Activated CD4-positive, alpha-beta T cell treated with anti-CD3 and anti-CD28 coated beads, Interleukin-10, Interleukin-2, amounts not matched to agents 100 ng/mL and 50 ng/mL, durations not matched to agents 16 hours and 8 hours (primary cell): Measurements from ENCODE around the gene SEC16A.
A peak's percentile ranks its signal among the peaks of the same experiment; 100 is the strongest.

Experiments used
- DNase-seq: peaks from one replicate; pipeline ENCODE4 v3.0.0-alpha.2; 2020

The SEC16A gene

DNA sequence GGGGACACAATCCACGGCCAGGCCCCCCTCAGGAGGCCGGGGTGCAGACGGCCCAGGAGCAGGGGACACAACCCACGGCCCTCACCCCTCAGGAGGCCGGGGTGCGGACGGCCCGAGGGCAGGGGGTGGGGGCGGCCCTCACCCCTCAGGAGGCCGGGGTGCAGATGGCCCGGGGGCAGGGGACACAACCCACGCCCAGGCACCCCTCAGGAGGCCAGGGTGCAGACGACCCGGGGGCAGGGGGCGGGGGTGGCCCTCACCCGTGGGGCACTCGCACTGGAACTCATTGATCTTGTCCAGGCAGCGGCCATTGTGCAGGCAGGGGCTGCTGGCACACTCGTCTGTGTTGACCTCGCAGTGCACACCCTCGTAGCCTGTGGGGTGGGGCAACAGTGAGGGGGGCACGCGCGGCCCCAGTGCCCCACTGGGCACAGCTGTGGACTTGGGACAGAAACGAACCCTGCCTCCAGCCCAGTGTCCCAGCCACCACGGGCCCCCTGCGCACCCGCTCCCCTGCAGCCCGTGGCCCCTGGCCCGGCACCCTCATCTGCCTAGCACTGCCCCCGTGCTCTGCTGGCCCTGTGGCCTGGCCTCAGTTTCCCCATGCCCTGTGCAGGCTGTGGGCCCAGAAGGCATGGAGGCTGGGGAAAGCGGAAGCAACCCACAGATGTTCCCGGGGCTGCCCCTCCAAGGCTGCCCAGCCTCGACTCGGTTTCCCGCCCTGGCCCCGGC lies 34.3 kb upstream of the SEC16A start:
- DNase-seq, result no peak

DNA sequence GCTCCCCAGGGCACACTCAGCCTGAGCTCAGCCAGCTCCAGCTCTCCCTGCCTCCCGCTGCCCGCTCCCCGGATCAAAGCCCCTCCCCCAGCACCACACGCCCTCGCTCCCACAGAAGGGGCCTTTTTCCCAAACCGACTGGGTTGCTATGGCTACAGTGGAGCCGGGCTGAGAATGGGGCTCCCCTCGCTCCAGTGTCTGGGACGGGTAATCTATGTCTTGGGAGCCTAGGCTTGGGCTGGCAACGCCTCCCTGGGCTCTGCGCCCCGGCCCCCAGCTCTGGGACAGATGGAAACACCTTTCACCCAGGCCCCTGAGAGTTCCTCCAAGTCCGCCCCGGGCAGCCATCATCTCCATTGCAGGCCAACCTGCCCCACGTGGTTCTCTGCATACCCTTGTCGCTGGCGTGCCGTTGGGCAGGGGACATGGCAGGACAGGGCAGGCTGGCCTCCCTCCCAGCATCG lies 33.4 kb upstream of the SEC16A start:
- DNase-seq, result no peak

DNA sequence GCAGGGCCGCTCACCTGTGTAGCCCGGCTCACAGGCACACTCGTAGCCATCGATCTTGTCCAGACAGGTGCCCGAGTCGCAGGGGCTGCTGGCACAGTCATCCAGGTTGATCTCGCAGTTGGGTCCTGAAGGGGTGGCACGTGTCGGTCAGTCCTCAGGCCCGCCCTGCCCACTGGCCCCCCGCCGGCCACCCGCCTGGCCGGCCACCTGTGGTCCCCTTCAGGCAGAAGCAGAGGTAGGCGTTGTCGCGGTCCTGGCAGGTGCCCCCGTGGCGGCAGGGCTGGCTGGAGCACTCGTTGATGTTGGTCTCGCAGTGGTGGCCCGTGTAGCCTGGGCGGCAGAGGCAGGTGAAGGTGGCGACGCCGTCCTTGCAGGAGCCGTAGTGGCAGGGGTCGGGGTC lies 32.4 kb upstream of the SEC16A start:
- DNase-seq, result no peak

DNA sequence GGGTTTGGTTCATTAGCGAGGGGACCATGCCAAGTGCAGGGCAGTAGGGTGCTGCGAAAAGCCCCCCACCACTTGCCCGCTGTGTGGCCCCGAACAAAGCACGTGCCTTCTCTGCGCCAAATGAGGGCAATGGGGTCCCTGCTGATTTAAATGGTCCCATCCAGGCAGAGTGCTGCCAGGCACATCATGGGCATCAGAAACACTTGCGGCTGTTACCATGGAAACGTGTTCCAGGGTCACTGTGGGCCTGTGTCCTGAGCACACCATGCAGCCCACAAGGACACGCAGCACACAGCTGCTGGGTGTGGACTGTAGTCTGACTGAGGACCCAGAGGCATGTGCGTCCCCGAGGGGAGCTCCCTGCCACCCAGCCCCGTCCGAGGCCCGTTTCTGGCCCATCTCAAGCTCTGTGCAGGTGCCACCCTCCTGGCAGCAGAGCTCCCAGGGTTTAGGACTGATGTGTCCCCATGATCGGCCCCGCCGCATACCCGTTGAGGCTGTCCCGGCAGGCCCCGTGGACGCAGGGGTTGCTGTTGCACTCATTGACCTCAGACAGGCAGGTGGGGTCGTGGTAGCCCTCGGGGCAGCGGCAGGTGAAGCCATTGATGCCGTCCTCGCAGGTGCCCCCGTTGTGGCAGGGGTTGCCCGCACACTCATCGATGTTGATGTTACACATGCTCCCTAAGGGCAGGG lies 31.3 kb upstream of the SEC16A start:
- no peak for DNase-seq

DNA sequence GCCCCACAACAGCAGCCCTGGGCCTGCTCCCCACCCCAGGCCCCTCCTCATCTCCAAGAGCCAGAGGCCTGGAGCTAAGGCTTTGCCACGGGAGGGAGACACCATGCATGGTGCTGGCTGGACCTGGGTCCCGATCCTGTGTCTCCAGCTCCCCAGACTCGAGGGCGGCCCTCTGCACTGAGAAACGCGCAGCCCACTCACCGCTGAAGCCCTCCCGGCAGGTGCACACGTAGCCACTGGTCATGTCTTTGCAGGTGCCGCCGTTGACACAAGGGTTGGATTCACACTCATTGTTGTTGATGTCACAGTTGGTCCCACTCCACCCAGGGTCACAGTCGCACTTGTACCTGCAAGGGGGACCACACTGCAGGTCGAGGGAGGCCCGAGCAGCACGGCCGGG lies 30.4 kb upstream of the SEC16A start:
- no peak for DNase-seq

DNA sequence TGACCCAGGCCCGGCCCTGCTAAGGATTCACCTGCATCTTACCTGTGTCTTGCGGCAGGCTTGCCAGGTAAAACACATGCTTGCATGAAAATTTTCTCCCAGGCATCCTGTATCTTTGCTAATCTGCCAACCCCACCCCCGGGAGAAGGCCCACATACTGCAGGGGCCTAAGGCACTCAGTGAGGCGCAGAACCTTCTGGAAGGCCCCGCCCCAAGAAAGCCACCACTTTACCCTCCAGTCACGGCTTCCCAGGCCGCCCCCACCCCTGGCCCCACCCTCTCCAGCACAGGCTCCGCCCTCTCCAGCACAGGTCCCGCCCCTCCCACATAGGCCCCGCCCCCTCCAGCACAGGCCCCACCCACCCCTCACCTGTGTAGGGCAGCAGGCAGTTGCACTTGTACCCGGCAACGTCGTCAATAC lies 29.8 kb upstream of the SEC16A start:
- DNase-seq, result no peak

DNA sequence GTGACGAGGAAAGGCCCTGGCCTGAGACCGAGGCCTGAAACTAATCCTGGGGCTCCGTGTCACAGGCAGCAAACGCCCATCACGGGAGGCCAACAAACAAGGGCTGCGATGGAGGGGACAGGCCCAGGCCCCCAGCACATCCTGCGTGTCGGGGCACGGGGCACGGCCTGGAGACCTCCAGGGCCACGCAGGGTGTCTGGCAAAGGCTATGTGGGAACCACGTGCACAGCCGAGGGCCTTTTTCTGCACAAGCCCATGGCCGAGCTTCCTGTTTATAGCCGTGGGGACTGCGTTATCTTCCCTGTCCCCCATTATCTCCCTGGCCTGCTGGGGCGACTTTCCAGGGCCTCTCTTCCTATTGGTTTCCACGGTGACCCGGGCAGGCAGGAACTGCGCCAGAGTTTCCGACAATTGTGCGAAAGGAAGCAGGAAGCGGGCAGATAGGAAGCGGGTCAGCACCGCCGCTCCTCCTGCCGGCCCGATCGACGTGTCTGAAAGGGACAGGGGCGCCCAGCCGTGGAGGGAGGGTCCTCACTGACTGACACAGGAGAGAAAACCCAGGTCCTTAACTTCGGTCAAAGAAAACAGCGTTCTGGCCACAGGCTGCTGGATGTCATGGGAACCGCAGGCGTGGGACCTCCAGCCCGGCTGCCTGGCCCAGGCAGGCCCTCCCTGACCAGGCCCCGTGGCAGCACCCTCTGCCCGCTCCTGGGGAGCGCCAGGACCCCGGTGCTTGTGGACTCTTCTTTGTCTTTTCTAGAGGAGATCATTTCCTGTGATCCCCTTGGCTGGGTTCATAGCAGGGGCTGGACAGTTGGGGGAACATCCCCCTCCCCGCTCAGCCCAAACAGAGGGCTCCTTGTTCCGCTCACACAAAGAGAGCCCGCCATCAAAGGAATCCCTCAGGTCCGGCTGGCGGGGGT lies 29.1 kb upstream of the SEC16A start:
- DNase-seq, result no peak

DNA sequence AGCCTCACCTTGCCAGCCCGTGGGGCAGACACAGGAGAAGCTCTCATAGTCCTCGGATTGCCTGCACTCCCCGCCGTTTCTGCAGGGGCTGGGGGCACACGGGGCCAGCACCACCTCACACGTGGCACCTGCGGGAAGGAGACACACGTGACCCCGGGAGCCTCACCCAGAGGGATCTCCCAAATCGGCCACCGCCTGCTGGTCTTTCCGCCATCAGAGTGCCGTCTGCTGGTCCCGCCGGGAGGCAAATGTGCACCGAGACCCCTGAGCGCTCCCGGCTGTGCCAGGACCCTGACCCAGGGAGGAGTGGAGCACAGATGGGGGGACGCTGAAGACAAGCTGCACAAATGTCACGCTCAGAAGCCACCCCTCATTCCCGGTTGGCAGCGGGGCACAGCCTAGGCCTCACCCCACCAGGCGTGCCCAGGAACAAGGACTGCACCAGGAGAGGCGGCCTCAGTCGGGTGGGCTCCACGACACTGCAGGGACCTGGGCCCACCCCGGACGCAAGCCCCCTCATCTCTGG lies 28.4 kb upstream of the SEC16A start:
- DNase-seq, result no peak

DNA sequence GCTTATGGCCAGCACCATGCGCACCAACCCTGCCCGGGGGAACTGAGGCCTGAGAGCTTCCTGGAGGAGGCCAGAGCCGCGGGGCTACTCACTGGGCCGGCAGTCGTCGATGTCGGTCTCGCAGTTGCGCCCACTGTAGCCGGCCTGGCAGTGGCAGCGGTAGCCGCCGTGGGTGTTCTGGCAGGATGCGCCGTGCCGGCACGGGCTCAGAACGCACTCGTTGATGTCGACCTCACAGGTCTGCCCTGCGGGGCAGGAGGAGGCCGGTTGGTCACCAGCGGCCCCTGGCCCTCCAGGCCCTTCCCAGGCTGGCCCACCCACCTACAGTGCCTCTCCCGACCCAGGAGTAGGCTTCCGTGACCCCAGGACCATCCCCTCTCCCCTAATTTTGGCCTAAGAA lies 27.7 kb upstream of the SEC16A start:
- no peak for DNase-seq

DNA sequence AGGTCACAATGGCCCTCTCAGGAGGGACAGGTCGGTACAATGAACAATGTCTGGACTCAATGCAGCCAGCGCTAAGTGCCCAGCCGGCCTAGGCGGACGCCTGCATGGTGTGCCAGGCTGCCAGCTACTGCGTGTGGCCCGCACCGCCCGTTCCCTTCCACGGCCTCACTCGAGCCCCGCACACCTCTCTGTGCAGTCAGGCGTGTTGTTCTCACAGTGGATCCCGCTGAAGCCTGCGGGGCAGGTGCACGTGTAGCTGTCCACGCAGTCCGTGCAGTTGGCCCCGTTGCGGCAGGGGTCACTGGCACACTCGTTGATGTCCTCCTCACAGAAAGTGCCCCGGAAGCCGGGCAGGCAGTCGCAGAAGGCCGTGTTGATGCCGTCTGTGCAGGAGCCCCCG lies 26.7 kb upstream of the SEC16A start:
- DNase-seq, result no peak

DNA sequence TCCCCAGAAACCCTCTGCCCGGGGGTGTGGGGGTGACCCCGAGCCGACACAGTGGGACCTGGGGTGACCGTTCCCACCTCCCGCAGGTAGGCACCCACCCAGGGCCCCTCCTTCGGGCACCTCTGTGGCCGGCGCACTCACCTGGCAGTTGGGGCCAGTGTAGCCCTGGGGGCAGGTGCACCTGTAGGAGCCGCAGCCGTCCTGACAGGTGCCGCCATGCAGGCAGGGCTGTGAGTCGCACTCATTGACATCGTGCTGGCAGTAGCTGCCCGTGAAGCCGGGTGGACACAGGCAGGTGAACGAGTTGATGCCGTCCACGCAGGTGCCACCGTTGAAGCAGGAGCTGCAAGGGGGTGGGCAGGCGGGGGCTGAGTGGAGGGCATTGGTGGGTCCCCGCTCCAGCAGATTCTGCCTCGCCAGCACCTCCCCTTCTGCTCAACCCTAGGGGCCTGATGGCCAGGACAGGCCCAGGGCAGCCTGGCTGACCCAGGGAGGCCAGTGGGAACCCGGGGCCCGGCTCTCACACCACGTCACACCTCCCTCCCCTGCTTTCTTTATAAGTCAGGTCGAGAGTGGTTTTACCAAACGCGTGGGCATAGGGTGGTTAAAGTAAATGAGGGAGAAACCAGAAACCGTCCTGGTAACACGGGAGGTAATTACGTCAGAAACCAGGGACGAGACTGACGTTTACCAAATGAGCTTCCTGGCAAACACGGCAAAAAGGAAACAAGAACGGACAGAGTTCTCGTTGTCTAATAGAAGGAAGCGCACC lies 26.1 kb upstream of the SEC16A start:
- peak; percentile 38 for DNase-seq

DNA sequence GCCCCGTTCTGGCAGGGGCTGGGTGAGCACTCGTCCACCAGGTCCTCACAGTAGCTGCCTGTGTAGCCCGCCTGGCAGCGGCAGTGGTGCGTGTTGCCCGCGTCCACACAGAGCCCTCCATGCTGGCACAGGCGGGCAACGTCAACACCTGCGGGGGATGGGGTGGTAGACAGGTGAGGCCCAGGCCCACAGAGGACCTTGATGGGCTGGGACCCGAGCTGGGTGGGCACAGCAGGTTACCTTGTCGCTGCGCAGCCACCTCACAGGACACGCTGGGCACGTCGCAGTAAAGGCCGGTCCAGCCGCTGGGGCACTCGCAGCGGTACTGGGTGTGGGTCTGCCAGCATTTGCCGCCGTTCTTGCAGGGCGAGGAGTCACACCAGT lies 25.1 kb upstream of the SEC16A start:
- no peak for DNase-seq

DNA sequence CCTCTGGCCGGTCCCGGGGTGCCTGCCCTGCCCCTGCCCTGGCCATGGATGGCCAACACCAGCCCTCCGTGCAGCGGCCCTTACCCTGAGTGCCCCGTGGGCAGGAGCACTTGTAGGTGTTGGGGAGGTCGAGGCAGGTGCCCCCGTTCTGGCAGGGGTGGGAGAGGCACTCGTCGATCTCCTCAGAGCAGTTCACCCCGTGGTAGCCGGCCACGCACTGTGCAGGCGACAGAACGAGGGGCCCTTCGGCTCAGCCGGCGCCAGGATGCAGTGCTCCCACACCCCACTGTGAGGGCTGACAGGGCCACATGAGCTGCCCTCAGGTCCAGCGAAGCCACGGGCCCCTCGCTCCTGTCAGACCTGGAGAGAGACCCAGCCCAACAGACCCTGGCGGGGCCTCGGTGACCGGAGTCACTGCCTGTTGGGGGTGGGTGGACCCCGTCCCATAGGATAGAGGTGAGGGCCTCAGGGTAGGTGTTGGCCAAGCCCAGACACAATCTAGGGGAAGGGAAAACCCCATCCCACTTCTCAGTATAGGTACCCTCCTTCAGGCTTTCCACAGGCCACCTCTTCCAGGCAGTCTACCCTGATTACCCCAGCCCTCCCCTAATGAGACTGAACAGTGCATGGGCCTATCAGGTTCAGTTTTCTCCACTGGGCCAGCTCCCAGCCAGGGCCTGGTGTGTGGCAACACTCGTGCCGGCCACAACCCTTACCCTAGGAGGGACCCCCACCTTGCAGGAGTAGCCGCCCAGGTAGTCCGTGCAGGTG lies 24.6 kb upstream of the SEC16A start:
- no peak for DNase-seq

DNA sequence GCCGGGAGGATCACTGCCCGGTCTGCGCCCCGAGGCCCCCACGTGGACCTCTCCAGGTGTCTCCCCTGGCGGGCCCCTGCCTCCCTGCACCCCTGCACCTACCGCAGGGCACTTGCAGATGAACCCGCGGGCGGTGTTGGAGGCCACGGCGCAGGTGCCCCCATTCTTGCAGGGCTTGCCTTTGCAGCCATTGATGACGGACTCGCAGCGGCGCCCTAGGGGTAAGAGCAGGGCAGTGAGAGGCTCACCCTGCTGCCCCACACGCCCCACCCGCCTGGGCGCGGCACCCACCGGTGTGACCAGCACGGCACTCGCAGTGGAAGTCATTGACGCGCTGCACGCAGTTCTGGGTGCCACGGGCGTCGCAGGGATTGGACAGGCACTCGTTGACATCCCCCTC lies 23.6 kb upstream of the SEC16A start:
- no peak for DNase-seq

DNA sequence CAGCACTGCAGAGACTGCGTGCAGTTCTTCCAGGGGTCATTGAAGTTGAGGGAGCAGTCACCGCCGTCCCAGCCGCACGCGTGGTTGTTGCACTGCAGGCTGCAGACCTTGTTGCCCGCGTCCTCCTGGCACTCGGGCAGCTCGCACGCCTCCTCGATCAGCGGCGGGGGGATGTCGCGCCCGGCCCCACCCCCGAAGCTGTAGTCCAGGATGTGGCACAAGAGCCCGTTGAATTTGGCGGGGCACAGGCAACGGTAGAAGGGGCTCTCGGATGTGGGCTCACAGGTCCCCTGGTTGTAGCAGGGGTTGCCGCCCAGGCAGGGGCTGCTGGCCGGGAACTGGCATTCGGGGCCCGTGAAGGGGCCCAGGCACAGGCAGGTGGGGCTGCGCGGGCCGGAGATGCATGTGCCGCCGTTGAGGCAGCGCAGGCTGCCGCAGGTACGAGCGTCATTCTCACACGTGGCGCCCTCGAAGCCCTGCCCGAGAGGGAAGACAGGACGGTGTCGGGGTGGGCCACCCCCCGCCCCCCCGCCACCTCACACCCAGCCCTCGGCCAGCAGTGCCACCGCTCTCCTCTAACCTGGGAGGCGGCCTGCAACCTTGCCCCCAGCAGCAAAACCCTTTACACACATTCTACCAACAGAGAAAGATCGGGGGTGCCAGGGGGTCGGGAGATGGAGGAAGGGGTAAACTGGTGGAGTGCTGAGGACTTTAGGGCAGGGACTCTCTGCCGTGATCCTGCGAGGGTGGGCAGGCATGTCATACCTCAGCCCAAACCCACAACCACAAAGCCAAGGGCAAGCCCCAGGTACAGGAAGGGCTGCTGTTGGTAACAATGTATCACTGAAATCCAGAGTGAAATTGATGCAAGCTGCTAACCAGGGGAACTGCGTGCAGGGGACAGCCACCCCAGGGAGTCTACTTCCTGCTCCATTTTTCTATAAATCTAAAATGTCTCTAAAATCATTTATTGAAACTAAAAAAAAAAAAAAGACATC lies 22.9 kb upstream of the SEC16A start:
- DNase-seq, result peak; percentile 12

DNA sequence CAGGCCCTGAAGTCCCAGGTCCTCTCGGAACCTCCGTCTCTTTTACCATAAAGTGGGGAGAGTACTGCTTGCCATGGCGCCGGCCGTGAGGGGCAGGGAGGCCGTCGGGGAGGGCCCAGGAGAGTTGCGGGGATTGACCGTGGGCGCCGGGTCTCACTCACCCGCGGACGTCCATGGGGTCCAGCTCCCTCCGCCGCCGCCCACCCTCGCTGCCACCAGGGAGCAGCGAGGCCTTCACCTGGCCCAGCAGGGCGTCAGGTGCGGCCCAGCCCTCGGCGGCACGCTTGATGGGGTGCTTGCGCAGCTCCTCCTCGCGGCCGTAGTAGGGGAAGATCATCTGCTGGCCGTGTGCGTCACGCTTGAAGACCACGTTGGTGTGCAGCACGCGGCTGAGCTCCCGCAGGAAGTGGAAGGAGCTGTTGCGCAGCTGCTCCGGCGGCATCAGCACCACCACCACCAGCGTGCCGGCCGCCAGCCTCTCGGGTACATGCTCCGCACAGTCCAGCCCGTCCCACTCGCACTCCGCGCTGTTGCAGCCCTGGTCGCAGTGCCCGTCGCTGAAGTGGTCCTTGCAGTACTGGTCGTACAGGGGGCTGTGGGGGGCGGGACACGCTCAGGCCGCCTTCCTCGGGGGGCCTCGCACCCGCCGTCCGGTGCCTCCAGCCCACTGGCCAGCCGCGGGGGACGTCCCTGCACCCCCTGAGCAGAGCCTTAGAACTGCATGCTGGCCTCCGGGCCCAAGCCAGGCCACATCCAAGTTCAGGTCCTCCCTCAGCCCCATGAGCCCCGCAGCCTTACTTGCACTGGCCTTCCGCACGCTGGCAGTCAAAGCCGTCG lies 21.9 kb upstream of the SEC16A start:
- no peak for DNase-seq

DNA sequence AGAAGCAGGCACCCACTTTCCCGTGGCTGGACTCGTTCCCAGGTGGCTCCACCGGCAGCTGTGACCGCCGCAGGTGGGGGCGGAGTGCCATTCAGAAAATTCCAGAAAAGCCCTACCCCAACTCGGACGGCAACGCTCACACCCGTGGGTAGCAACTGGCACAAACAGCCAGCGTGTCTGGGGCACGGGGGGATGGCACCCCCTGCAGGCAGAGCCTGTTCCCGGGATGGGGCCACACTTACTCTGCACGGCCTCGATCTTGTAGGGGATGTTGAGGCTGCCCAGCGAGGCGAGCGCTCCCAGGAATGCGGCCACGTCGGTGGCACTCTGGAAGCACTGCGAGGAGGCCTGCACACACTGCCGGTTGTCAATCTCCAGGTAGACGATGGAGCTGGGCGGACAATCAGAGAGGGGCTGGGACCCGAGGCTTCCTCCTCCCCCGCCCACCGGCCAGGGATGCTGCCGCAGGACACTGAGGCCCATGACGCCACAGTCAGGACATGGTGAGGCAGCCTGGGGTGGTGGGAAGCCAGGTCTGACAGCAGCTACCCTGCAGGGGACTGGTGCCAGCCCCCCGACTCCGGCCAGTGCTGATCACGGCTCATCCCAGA lies 20.2 kb upstream of the SEC16A start:
- no peak for DNase-seq

DNA sequence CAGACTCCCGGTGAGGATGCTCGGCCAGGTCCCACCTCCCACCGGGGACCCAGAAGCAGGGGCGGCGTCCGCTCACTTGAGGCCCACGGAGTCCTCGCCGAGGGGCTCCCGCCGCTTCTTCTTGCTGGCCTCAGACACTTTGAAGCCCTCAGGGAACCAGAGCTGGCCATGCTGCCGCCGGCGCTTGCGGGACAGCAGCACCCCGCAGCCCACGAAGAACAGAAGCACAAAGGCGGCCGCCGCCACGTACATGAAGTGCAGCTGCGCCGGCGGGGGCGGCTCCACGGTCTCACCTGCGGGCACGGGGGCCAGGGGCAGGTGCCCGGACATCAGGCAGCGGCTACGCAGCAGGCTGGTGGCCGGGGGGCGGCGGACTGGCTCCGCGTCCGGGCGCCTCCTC lies 19.4 kb upstream of the SEC16A start:
- DNase-seq, result no peak

DNA sequence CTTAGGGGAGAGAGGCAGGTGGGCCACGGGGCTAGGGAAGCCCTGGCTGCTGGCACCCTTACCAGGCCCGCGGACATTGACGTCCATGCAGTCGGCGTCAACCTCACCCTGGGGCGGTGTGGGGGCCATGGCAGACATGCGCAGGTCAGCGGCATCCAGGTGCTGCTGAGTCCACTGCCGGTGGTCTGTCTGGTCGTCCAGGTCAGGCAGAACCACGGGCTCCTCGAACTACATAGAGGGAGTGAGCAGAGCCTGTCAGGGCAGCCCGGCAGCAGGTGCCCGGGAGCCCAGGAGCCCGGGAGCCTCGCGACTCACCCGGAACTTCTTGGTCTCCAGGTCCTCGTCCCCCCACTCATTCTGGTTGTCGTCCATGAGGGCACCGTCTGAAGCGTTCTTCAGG lies 18.8 kb upstream of the SEC16A start:
- no peak for DNase-seq
